HK-2 (cell line): ENCODE results near the gene ST3GAL3.

Source experiments
- DNase-seq: peaks from one replicate; pipeline ENCODE4 v3.0.0-alpha.2; 2018; ENCODE audit not compliant: unreplicated experiment

Gene ST3GAL3

GRCh38 chr1:43913666-43914360 lies 206.5 kb downstream of the ST3GAL3 start:
- DNase-seq = no peak

DNA sequence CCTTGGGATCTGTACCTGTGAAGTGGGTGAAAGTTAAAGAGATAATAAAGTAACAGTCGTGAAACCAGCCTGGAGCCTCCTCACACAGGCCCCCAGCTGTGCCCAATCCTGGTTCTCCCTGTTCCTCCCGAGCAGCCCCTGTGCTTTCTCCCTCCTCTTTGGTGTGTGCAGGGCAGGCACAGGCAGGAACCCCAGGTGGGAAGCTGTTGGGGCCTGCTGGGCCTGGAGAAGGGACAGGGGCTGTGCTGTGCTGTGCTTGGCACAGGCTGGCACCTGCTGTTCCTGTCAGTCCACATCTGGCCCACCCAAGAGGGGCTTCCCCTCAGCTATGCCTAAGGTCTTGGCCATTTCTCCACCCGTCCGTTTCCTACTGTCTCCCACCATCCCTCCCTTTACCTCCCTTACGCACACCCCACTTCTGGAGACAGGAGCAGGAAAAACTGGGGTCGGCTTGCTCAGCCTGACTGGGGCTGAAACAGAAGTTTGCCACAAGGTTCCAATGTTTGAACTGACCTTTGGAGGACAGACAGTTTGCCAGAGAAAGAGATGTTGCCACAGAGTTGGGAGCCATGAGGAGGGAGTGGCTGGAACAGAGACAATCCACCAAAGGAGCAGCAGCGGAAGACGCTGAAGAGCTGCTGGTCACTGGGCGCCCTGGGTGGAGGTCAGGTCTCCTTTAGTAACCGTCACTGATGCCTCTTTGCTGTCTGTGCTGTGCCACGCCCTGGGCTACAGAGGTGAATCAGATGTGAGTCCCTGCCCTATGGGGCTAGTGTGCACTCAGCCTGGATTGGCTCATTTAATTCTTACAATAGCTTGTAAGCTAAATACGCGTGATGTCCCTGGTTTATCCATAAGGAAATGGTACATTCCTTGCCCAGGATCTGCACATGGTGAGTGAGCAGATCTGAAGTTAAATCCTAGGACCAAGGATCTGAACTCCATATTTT lies 207.5 kb downstream of the ST3GAL3 start:
- no peak for DNase-seq

DNA sequence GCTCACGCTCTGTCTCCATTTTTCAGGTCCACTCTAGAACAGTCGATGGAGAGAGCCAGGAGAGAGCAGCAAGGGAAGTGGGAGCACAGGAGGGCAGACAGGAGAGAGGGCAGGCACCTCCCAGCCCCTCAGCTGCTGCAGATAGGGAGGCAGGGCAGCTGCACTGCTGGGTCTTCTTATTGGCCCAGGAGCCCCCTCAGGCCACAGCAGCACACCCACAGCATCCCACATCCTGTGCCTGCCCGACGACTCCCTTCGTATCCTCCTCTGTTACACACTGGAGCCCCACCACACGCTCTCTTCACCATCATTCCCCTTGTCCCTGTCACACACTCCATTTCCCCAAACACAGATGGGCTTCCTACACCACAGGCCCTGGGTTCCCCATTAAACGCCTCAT lies 212.6 kb downstream of the ST3GAL3 start:
- no peak for DNase-seq

- no peak for DNase-seq
These were observed 213.7 kb downstream of the ST3GAL3 start for GRCh38 chr1:43921022-43921421.

DNA sequence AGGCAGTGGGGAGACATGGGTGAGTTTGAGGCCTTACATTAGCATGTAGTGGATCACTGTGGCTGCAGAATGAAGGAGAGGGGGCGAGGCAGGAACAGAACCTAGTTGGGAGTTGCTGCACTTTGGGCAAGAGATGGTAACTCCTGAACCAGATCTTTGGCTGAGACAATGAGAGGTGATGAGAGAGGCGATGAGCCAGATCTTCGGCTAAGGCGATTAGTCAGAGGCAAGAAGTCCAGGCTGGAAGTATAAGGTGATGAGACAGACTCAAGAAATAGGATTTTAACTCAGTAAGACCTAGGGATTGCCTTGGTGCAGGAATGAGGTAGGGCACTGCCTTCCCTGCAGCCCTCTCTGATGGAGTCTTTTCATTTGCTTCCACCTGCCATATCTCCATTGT lies 217.2 kb downstream of the ST3GAL3 start:
- no peak for DNase-seq

GRCh38 chr1:43925846-43926245 lies 218.5 kb downstream of the ST3GAL3 start:
- no peak for DNase-seq

GRCh38 chr1:43930168-43930948 lies 223.0 kb downstream of the ST3GAL3 start:
- DNase-seq = no peak

GRCh38 chr1:43930949-43931275 lies 223.6 kb downstream of the ST3GAL3 start:
- DNase-seq = no peak

- no peak for DNase-seq
These were observed 224.7 kb downstream of the ST3GAL3 start for GRCh38 chr1:43931711-43932660.

GRCh38 chr1:43932786-43933385 lies 225.6 kb downstream of the ST3GAL3 start:
- DNase-seq = no peak

DNA sequence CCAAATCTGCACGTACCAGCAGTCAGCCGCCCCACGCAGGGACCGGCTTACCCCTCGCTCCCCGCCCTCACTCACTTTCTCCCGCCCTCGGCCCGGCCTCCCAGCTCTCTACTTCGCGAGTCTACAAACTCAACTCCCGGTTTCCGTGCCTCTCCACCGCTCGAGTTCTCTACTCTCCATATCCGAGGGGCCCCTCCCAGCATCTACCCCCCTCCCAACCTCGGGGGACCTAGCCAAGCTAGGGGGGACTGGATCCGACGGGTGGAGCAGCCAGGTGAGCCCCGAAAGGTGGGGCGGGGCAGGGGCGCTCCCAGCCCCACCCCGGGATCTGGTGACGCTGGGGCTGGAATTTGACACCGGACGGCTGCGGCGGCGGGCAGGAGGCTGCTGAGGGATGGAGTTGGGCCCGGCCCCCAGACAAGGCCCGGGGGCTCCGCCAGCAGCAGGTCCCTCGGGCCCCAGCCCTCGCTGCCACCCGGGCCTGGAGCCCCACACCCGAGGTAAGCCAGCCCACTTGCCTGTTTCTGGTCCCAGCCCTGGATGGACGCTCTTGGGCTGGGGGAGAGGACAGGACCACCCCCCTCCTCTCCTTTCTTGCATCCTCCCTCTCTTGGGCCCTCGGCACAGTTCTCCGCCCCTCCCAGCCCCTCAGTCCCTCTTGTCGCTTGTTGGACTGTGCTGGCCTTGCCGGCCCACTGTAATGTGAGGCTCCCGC lies 226.2 kb downstream of the ST3GAL3 start, which contains the start of gene ARTN:
Gene ARTN (plus strand): TSS at position 416 of the 715 bp plus-strand sequence. CDS start 1,856 bp downstream, outside the sequence.
- DNase-seq = no peak

DNA sequence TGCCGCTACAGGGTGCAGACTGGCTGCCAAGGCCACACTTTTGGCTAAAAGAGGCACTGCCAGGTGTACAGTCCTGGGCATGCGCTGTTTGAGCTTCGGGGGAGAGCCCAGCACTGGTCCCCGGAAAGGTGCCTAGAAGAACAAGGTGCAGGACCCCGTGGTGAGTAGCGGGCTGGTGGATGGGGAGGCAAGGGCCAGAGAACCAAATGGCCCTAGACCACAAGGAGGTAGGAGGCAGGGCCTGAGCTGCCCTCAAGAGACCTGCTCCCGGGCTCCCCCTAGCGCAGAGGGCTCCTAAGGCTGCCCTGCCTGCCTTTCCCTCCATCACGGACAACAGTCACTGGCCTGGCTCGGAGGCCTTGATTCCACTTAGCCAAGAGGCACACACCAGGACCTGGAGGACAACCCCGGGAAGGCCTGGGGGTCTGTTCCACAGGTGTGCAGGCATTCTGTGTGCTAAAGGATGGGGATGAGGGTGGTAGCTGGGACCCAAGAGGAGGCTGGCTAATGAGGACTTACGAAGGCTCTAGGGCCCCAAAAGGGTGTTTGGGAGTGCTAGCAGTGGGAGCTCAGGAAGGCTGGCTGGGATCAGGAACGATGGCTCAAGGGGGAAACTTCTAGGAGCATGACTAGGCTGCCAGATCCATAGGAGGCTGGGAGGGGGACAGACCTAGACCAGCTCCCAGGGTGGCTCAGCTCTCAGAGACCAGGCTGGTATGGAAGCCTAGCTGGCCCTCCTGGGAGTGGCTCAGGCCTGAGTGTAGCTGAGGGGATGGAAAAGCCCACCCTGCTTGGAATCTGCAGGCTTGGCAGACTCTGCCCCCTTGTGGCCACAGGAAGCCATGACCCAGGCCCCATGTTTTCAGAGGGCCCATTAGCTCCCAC lies 227.0 kb downstream of the ST3GAL3 start:
- DNase-seq = peak; percentile 71

GRCh38 chr1:43934986-43935324 lies 227.6 kb downstream of the ST3GAL3 start:
- DNase-seq = no peak

- DNase-seq = no peak
These were observed 228.5 kb downstream of the ST3GAL3 start for GRCh38 chr1:43935711-43936427.

GRCh38 chr1:43936431-43937151 lies 229.3 kb downstream of the ST3GAL3 start:
- peak; percentile 69 for DNase-seq

GRCh38 chr1:43937179-43937865 lies 230.0 kb downstream of the ST3GAL3 start:
- peak; percentile 78 for DNase-seq

DNA sequence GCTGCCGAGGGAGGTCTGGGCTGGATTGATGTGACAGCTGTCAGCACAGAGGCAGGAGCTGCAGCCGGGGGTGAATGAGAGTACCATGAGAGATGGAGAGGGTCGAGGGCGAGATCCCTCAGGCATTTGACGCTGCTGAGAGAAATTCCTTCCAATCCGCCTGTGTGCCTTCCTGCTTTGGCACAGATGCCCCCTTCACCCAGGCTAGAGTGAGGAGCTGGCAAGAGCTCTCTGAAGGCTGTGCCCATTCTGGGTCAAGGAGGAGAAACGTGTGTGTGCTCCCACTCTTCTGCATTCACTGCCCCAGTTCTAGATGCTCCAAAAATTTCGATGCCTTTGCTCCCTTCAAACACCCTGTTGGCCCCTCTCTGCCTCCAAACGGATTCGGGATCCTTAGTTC lies 231.0 kb downstream of the ST3GAL3 start:
- DNase-seq = no peak
